Activated CD4-positive, alpha-beta T cell treated with anti-CD3 and anti-CD28 coated beads for 48 hours (primary cell): ENCODE results near the gene NR2C2.

ENCODE experiments used
- DNase-seq: peaks from one replicate; pipeline ENCODE4 v3.0.0-alpha.2; 2020

NR2C2 gene

GRCh38 chr3:14921811-14922705, 25.3 kb upstream of the NR2C2 start:
- no peak for DNase-seq

- DNase-seq = no peak
Observed at GRCh38 chr3:14922863-14923262, 24.5 kb upstream of the NR2C2 start.

GRCh38 chr3:14923476-14923875, 23.9 kb upstream of the NR2C2 start:
- no peak for DNase-seq

- peak; percentile 29 for DNase-seq
Observed at GRCh38 chr3:14925729-14926591, 21.4 kb upstream of the NR2C2 start.

- DNase-seq = no peak
Observed at GRCh38 chr3:14926592-14926991, 20.8 kb upstream of the NR2C2 start.

GRCh38 chr3:14927308-14927707, 20.1 kb upstream of the NR2C2 start:
- DNase-seq = no peak

- no peak for DNase-seq
Observed at GRCh38 chr3:14929310-14930074, 17.9 kb upstream of the NR2C2 start.

GRCh38 chr3:14933820-14934425, 13.5 kb upstream of the NR2C2 start:
- DNase-seq = no peak

- DNase-seq = no peak
Observed at GRCh38 chr3:14935592-14936345, 11.6 kb upstream of the NR2C2 start.

- no peak for DNase-seq
Observed at GRCh38 chr3:14938954-14939353, 8.4 kb upstream of the NR2C2 start.

- DNase-seq = no peak
Observed at GRCh38 chr3:14941871-14942270, 5.5 kb upstream of the NR2C2 start.

- DNase-seq = no peak
Observed at GRCh38 chr3:14943042-14943441, 4.3 kb upstream of the NR2C2 start.

- no peak for DNase-seq
Observed at GRCh38 chr3:14946236-14946635, 1.1 kb upstream of the NR2C2 start.

- no peak for DNase-seq
Observed at GRCh38 chr3:14946739-14947099, 664 bp upstream of the NR2C2 start.

GRCh38 chr3:14947886-14948608, 664 bp downstream of the NR2C2 start:
- peak; percentile 97 for DNase-seq

- no peak for DNase-seq
Observed at GRCh38 chr3:14948609-14949038, 1.2 kb downstream of the NR2C2 start.

- no peak for DNase-seq
Observed at GRCh38 chr3:14949126-14949525, 1.7 kb downstream of the NR2C2 start.

GRCh38 chr3:14950274-14950673, 2.9 kb downstream of the NR2C2 start:
- no peak for DNase-seq

GRCh38 chr3:14957153-14957552, 9.8 kb downstream of the NR2C2 start:
- DNase-seq = no peak

GRCh38 chr3:14957925-14958324, 10.5 kb downstream of the NR2C2 start:
- no peak for DNase-seq

GRCh38 chr3:14959359-14959943, 12.1 kb downstream of the NR2C2 start:
- no peak for DNase-seq
